ENCODE measurements around the gene ALPG.
"Not testable (repeated sequence)": the region's sequence is repeated elsewhere in the genome, so short reads cannot be mapped to it uniquely, and the experiment has no call there.

ALPG gene

DNA sequence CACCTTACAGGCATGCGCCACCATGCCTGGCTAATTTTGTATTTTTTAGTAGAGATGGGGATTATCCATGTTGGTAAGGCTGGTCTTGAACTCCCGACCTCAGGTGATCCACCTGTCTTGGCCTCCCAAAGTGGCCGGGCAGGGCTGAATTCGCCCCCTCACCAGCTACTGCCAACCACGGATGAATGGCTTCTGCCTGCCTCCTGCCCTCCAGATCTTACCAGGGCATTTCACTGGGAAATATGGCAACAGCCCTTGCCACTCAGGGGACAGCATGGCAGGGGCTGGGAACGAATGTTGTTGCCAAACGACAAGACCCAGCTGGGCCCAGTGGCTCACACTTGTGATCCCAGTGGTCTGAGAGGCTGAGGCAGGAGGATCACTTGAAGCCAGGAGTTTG lies 29.9 kb upstream of the ALPG start:
- TF ChIP-seq, protein P1, sequence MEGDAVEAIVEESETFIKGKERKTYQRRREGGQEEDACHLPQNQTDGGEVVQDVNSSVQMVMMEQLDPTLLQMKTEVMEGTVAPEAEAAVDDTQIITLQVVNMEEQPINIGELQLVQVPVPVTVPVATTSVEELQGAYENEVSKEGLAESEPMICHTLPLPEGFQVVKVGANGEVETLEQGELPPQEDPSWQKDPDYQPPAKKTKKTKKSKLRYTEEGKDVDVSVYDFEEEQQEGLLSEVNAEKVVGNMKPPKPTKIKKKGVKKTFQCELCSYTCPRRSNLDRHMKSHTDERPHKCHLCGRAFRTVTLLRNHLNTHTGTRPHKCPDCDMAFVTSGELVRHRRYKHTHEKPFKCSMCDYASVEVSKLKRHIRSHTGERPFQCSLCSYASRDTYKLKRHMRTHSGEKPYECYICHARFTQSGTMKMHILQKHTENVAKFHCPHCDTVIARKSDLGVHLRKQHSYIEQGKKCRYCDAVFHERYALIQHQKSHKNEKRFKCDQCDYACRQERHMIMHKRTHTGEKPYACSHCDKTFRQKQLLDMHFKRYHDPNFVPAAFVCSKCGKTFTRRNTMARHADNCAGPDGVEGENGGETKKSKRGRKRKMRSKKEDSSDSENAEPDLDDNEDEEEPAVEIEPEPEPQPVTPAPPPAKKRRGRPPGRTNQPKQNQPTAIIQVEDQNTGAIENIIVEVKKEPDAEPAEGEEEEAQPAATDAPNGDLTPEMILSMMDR (conservative IDR thresholded peaks at IDR 0.05; ENCODE audit: low read depth, low read length), result no peak
- Histone ChIP-seq H4K20me1 (ENCODE audit: insufficient read depth) (no peaks in the 10 kb centered on the region), H3K9ac (no peak overlapping the region), H3K36me3 (ENCODE audit: insufficient read depth) (no peaks in the 10 kb centered on the region), H3K4me2 (no peak overlapping the region), H2AFZ (ENCODE audit: low read depth) (no peak overlapping the region), H3K79me2 (ENCODE audit: insufficient read depth, low read depth) (no peaks in the 10 kb centered on the region), H3K4me3 (IDR thresholded peaks at IDR 0.05; ENCODE audit: insufficient read depth, low read depth, low read length) (no peak overlapping the region), H3K27me3 (ENCODE audit: insufficient read depth, low read depth) (no peaks in the 10 kb centered on the region), H3K4me1 (ENCODE audit: low read depth, poor library complexity, severe bottlenecking) (no peaks in the 10 kb centered on the region), H3K27ac (no peak overlapping the region)

GRCh38 chr2:232377319-232377718 lies 29.3 kb upstream of the ALPG start:
- no peak overlapping the region for H3K9ac ChIP-seq
- no peaks in the 10 kb centered on the region for H3K4me1 ChIP-seq (ENCODE audit: low read depth, poor library complexity, severe bottlenecking)
- no peaks in the 10 kb centered on the region for H3K27me3 ChIP-seq (ENCODE audit: insufficient read depth, low read depth)
- no peaks in the 10 kb centered on the region for H4K20me1 ChIP-seq (ENCODE audit: insufficient read depth)
- H3K4me2 ChIP-seq, result no peak overlapping the region
- no peaks in the 10 kb centered on the region for H3K79me2 ChIP-seq (ENCODE audit: insufficient read depth, low read depth)
- H3K27ac ChIP-seq, result no peak overlapping the region
- no peak overlapping the region for H2AFZ ChIP-seq (ENCODE audit: low read depth)
- no peak overlapping the region for H3K4me3 ChIP-seq (IDR thresholded peaks at IDR 0.05; ENCODE audit: insufficient read depth, low read depth, low read length)
- no peaks in the 10 kb centered on the region for H3K36me3 ChIP-seq (ENCODE audit: insufficient read depth)
- TF ChIP-seq, protein P1 (conservative IDR thresholded peaks at IDR 0.05; ENCODE audit: low read depth, low read length), result no peak

GRCh38 chr2:232377841-232378734 lies 28.6 kb upstream of the ALPG start:
- Histone ChIP-seq H3K4me3 (IDR thresholded peaks at IDR 0.05; ENCODE audit: insufficient read depth, low read depth, low read length) (no peak overlapping the region), H3K27ac (no peak overlapping the region), H4K20me1 (ENCODE audit: insufficient read depth) (no peaks in the 10 kb centered on the region), H3K36me3 (ENCODE audit: insufficient read depth) (no peaks in the 10 kb centered on the region), H3K27me3 (ENCODE audit: insufficient read depth, low read depth) (no peaks in the 10 kb centered on the region), H3K4me1 (ENCODE audit: low read depth, poor library complexity, severe bottlenecking) (no peaks in the 10 kb centered on the region), H2AFZ (ENCODE audit: low read depth) (no peak overlapping the region), H3K4me2 (no peak overlapping the region), H3K79me2 (ENCODE audit: insufficient read depth, low read depth) (no peaks in the 10 kb centered on the region), H3K9ac (no peak overlapping the region)
- TF ChIP-seq, protein P1 (conservative IDR thresholded peaks at IDR 0.05; ENCODE audit: low read depth, low read length), result no peak

DNA sequence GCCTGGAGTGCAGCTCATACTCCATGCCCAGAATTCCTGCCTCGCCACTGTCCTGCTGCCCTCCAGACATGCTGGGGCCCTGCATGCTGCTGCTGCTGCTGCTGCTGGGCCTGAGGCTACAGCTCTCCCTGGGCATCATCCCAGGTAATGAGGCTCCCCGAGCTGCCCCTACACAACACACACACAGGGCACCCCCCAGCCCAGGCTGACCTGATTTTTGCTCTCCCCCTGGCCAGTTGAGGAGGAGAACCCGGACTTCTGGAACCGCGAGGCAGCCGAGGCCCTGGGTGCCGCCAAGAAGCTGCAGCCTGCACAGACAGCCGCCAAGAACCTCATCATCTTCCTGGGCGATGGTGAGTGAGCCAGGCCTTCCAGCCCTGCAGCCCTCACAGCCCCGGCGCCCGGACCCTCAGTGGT lies 27.9 kb upstream of the ALPG start, which contains the start of gene ALPP:
ALPP (plus strand) TSS at position 17 of the 417 bp plus-strand sequence; CDS start at position 69, 52 bp downstream.
- not testable (repeated sequence) for H3K9ac ChIP-seq; H3K4me2 ChIP-seq; H3K27me3 ChIP-seq (ENCODE audit: insufficient read depth, low read depth); H4K20me1 ChIP-seq (ENCODE audit: insufficient read depth); H3K27ac ChIP-seq; H2AFZ ChIP-seq (ENCODE audit: low read depth); H3K4me1 ChIP-seq (ENCODE audit: low read depth, poor library complexity, severe bottlenecking); H3K4me3 ChIP-seq (IDR thresholded peaks at IDR 0.05; ENCODE audit: insufficient read depth, low read depth, low read length); H3K79me2 ChIP-seq (ENCODE audit: insufficient read depth, low read depth); H3K36me3 ChIP-seq (ENCODE audit: insufficient read depth)

DNA sequence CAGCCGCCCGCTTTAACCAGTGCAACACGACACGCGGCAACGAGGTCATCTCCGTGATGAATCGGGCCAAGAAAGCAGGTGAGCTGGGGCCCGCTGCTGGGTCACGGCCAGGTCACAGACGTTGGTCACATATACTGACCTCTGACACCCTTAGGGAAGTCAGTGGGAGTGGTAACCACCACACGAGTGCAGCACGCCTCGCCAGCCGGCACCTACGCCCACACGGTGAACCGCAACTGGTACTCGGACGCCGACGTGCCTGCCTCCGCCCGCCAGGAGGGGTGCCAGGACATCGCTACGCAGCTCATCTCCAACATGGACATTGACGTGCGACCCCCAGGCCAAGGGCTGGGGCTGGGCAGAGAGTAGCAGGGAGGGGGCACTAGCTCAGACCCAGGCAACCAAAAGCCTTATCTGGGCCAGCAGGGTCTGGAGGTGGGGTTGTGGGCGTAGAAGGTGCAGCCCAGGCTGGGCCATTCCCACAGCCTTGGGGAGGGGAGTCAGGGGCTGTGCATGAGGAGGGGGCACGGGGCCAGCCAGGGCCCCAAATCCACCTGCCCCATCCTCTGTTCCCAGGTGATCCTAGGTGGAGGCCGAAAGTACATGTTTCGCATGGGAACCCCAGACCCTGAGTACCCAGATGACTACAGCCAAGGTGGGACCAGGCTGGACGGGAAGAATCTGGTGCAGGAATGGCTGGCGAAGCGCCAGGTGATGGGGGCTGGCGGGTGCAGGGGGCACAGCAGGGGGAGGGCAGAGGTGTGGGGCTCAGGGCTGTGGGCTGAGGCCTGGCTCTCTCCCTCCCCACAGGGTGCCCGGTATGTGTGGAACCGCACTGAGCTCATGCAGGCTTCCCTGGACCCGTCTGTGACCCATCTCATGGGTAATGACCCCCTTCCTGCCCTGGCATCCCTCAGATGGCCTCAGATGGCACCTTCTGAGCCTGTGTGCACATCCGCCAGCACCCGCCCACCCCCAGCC lies 26.7 kb upstream of the ALPG start:
- not testable (repeated sequence) for H3K36me3 ChIP-seq (ENCODE audit: insufficient read depth); H3K9ac ChIP-seq; H4K20me1 ChIP-seq (ENCODE audit: insufficient read depth); H3K27ac ChIP-seq; H3K79me2 ChIP-seq (ENCODE audit: insufficient read depth, low read depth); H2AFZ ChIP-seq (ENCODE audit: low read depth); H3K4me1 ChIP-seq (ENCODE audit: low read depth, poor library complexity, severe bottlenecking); H3K4me2 ChIP-seq; H3K4me3 ChIP-seq (IDR thresholded peaks at IDR 0.05; ENCODE audit: insufficient read depth, low read depth, low read length); H3K27me3 ChIP-seq (ENCODE audit: insufficient read depth, low read depth)

GRCh38 chr2:232381204-232382031 lies 25.2 kb upstream of the ALPG start:
- H2AFZ ChIP-seq (ENCODE audit: low read depth); H3K4me1 ChIP-seq (ENCODE audit: low read depth, poor library complexity, severe bottlenecking); H3K4me3 ChIP-seq (IDR thresholded peaks at IDR 0.05; ENCODE audit: insufficient read depth, low read depth, low read length); H3K79me2 ChIP-seq (ENCODE audit: insufficient read depth, low read depth); H3K4me2 ChIP-seq; H3K27me3 ChIP-seq (ENCODE audit: insufficient read depth, low read depth); H3K9ac ChIP-seq; H3K36me3 ChIP-seq (ENCODE audit: insufficient read depth); H4K20me1 ChIP-seq (ENCODE audit: insufficient read depth); H3K27ac ChIP-seq: not testable (repeated sequence)
